C4-2B (cell line): Measurements from ENCODE around the gene NFATC4.

Experiments used
- ZFX ChIP-seq: fragments of 450-650 bp; IDR thresholded peaks from 2 replicates; pipeline ENCODE4 v1.6.1; 2017
- TF ChIP-seq, protein P1 (sequence below): fragments of 450-650 bp; conservative IDR thresholded peaks from 2 replicates; pipeline ENCODE4 v1.5.1; 2017; ENCODE audit warnings: mild to moderate bottlenecking

DNA sequence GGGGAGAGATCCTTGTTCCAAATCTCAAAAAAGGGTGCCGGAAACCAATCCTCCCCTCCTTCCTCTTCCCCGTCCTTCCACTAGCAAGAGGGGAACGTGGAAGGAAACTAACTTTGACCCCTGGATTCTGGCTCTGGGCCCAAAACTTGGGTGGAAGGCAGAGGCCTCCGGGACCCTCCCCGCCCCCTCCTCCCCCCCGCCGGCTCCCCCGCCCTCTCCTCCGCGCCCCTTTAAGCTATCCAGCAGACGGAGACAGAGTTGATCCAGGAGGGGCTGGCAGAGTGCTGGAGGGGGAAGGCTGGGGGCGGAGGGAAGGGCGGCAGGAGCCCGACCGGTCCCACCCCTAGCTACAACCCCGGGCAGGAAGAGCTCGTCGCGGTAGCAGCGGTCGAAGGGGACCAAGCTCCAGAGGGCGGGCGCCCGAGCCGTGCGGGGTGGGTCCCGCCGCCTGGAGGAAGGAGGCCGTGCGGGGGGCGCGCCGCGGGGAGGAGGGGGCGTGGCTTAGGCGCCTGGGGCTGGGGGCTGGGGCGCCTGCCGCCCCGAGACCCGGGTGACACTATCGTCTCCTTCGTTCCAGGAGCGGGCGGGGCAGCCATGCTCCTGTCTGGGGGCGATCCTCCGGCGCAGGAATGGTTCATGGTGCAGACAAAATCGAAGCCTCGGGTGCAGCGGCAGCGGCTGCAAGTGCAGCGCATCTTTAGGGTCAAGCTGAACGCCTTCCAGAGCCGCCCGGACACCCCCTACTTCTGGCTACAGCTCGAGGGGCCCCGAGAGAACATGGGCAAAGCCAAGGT, 30.9 kb downstream of the NFATC4 start, which contains the start of gene NYNRIN:
- TF ChIP-seq, protein P1, sequence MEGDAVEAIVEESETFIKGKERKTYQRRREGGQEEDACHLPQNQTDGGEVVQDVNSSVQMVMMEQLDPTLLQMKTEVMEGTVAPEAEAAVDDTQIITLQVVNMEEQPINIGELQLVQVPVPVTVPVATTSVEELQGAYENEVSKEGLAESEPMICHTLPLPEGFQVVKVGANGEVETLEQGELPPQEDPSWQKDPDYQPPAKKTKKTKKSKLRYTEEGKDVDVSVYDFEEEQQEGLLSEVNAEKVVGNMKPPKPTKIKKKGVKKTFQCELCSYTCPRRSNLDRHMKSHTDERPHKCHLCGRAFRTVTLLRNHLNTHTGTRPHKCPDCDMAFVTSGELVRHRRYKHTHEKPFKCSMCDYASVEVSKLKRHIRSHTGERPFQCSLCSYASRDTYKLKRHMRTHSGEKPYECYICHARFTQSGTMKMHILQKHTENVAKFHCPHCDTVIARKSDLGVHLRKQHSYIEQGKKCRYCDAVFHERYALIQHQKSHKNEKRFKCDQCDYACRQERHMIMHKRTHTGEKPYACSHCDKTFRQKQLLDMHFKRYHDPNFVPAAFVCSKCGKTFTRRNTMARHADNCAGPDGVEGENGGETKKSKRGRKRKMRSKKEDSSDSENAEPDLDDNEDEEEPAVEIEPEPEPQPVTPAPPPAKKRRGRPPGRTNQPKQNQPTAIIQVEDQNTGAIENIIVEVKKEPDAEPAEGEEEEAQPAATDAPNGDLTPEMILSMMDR: no peak
- no peak for TF ChIP-seq ZFX
